Stomach (tissue), 9 donors: ENCODE measurements around the gene RERE. TPM values are rescaled to one million over a fixed set of nuclear protein-coding genes. Genes with fewer than 3 reads are reported as not detected.

Experiments
- DNase-seq, 2 donors: peaks; one replicate each; pipeline versions ENCODE4 v3.0.0 to v3.0.0-alpha.2; 2013 to 2019
- H3K27ac ChIP-seq, 5 donors: fragments of 200-600 bp in 4 of 5; sonication (generic) in 4 of 5; one replicate each; pipeline ENCODE4 v1.5.1; 2013 to 2019; ENCODE audit warnings: mild to moderate bottlenecking in 1 of 5, moderate library complexity in 1 of 5
- H3K27me3 ChIP-seq, 3 donors: fragments of 200-600 bp; sonication (generic); one replicate each; pipeline ENCODE4 v1.5.1; 2017 to 2019; ENCODE audit warnings: mixed run types in 1 of 3
- H3K36me3 ChIP-seq, 4 donors: fragments of 200-600 bp; sonication (generic); 1 replicate in 3 of 4; 2 replicates in 1 of 4; pipeline ENCODE4 v1.5.1; 2016 to 2019
- H3K4me1 ChIP-seq, 4 donors: fragments of 200-600 bp; sonication (generic); one replicate each; pipeline ENCODE4 v1.5.1; 2016 to 2019
- H3K4me3 ChIP-seq, 4 donors: fragments of 200-600 bp; sonication (generic) in 3 of 4; one replicate each; pipeline ENCODE4 v1.5.1; 2016 to 2019; ENCODE audit warnings: mild to moderate bottlenecking in 1 of 4
- H3K9me3 ChIP-seq, 4 donors: fragments of 200-600 bp; sonication (generic); one replicate each; pipeline ENCODE4 v1.5.1; 2016 to 2019
- CTCF ChIP-seq, 7 experiments: fragments of 450-650 bp in 4 of 7; fragments of 200-600 bp in 3 of 7; sonication (generic) in 3 of 7; IDR thresholded peaks; one replicate each; pipeline ENCODE4 v1.5.1; 2016 to 2019; ENCODE audit warnings: antibody characterized with exemption in 7 of 7, control low read depth in 2 of 7, mild to moderate bottlenecking in 1 of 7
- EP300 ChIP-seq: sonication (generic); formaldehyde crosslinking; IDR thresholded peaks from one replicate; pipeline ENCODE4 v1.6.1; 2017; ENCODE audit warnings: antibody characterized with exemption
- POLR2A ChIP-seq, 4 donors: fragments of 450-650 bp; IDR thresholded peaks; one replicate each; pipeline ENCODE4 v1.6.1; 2016; ENCODE audit warnings: antibody characterized with exemption in 4 of 4, control low read depth in 2 of 4, mild to moderate bottlenecking in 1 of 4, moderate library complexity in 1 of 4
- POLR2AphosphoS5 ChIP-seq, 3 donors: sonication (generic); formaldehyde crosslinking; IDR thresholded peaks; one replicate each; pipeline ENCODE4 v1.6.1; 2016; ENCODE audit warnings: antibody characterized with exemption in 3 of 3
- WGBS, 5 donors: extraction: QIAGEN DNeasy Blood & Tissue Kit in 3 of 5; methylation state at CpG; one replicate each; pipeline versions ENCODE4 v1.1.5 to v1.1.7; 2013 to 2018; 5-methylcytosine and 5-hydroxymethylcytosine counted together
- intact Hi-C: fragments of 100-400 bp; cut with DNase I; formaldehyde crosslinking; loops from one replicate; pipeline ENCODE4 v1.15.1; 2023; ENCODE audit warnings: low total_unique reads
- polyA plus RNA-seq, 3 donors: library from polyadenylated mRNA; stranded (reverse); fragments of 200-250 nt; gene quantifications; one replicate each; pipeline ENCODE4 v1.2.3, GENCODE V29; 2013
- total RNA-seq, 5 donors: library from RNA; depleted of rRNA; stranded (reverse); fragments of >200 nt; gene quantifications; one replicate each; pipeline versions ENCODE4 v1.1.0 to v1.2.3, GENCODE V29; 2014 to 2016
- donor health status: healthy with polysubstance abuse.
- donor health status: Bipolar disorder and iron deficiency.
- donor health status: healthy.

Gene RERE
- total and polyA plus RNA-seq, 8 donors = 15.6 to 198 (median 79.3) TPM

GRCh38 chr1:8344893-8345507 is 472.4 kb downstream of the RERE start:
- H3K9me3 ChIP-seq = no peaks in the 10 kb centered on the region
- intact Hi-C loops = no loop called here
- peaks cover 11 to 51% (median 24%) of the 10 kb centered on the region in 4 donors for H3K4me1 ChIP-seq
- H3K27me3 ChIP-seq = no peaks in the 10 kb centered on the region
- H3K4me3 ChIP-seq = no peak overlapping the region
- no peak for DNase-seq
- TF ChIP-seq CTCF (IDR thresholded peaks at IDR 0.05) = no peak
- no peak for TF ChIP-seq POLR2A (IDR thresholded peaks at IDR 0.05)
- H3K27ac ChIP-seq = peak overlapping the region in 1 of 5 donors; percentile 73
- WGBS, 5 donors = 83 to 93% (median 89%) methylated on average over 10 of the region's 10 CpGs
- H3K36me3 ChIP-seq = no peaks in the 10 kb centered on the region

GRCh38 chr1:8343464-8344001 is 473.9 kb downstream of the RERE start:
- Histone ChIP-seq H3K27me3 (no peaks in the 10 kb centered on the region), H3K36me3 (peaks cover 0 to 8% (median 0%) of the 10 kb centered on the region in 4 donors), H3K9me3 (no peaks in the 10 kb centered on the region), H3K27ac (peak overlapping the region; percentile 70 to 86 (median 81)), H3K4me3 (peak overlapping the region in 3 of 4 donors; percentile 5 to 28 (median 25)), H3K4me1 (peaks cover 11 to 36% (median 20%) of the 10 kb centered on the region in 4 donors)
- DNase-seq = peak; percentile 76 to 92
- TF ChIP-seq CTCF (IDR thresholded peaks at IDR 0.05) (no peak), EP300 (peak; percentile 78), POLR2AphosphoS5 (IDR thresholded peaks at IDR 0.05) (peak; percentile 55 to 86 (median 74))
- intact Hi-C loops = no loop called here
- 14 to 39% (median 27%) methylated on average over 19 to 32 of the region's 32 CpGs for WGBS, 5 donors

GRCh38 chr1:8343044-8343443 is 474.4 kb downstream of the RERE start:
- no peak for DNase-seq

GRCh38 chr1:8342325-8342724 is 475.1 kb downstream of the RERE start:
- Histone ChIP-seq H3K4me1 (peaks cover 11 to 31% (median 16%) of the 10 kb centered on the region in 4 donors), H3K27me3 (no peaks in the 10 kb centered on the region), H3K36me3 (peaks cover 0 to 18% (median 0%) of the 10 kb centered on the region in 4 donors), H3K4me3 (no peak overlapping the region), H3K27ac (peak overlapping the region in 4 of 5 donors; percentile 78 to 86 (median 82)), H3K9me3 (no peaks in the 10 kb centered on the region)
- no peak for TF ChIP-seq POLR2AphosphoS5 (IDR thresholded peaks at IDR 0.05)
- no peak for TF ChIP-seq CTCF (IDR thresholded peaks at IDR 0.05)
- no peak for DNase-seq
- intact Hi-C loops = no loop called here
- 79 to 89% (median 85%) methylated on average over 10 of the region's 10 CpGs for WGBS, 5 donors

More at GRCh38 chr1:8343044-8343443, 474.4 kb downstream of the RERE start:
- H3K4me1 ChIP-seq = peaks cover 11 to 34% (median 18%) of the 10 kb centered on the region in 4 donors
- H3K9me3 ChIP-seq = no peaks in the 10 kb centered on the region
- intact Hi-C loops = no loop called here
- H3K36me3 ChIP-seq = peaks cover 0 to 13% (median 0%) of the 10 kb centered on the region in 4 donors
- H3K27me3 ChIP-seq = no peaks in the 10 kb centered on the region
- H3K27ac ChIP-seq = peak overlapping the region; percentile 70 to 86 (median 81)
- 63 to 78% (median 77%) methylated on average over 7 to 11 of the region's 11 CpGs for WGBS, 5 donors
- peak overlapping the region in 2 of 4 donors; percentile 25 to 28 for H3K4me3 ChIP-seq
- TF ChIP-seq CTCF (IDR thresholded peaks at IDR 0.05) (no peak), POLR2AphosphoS5 (IDR thresholded peaks at IDR 0.05) (no peak), EP300 (no peak), POLR2A (IDR thresholded peaks at IDR 0.05) (no peak)
